ENCODE data around the gene RINT1.

Gene RINT1

GRCh38 chr7:105567024-105567423 is 35.0 kb downstream of the RINT1 start:
- Mint-ChIP-seq H3K9me3 (no peaks in the 10 kb centered on the region), H3K27me3 (no peaks in the 10 kb centered on the region), H3K36me3 (ENCODE audit: insufficient read depth) (peaks cover 46% of the 10 kb centered on the region), H3K27ac (ENCODE audit: low read depth) (no peak overlapping the region), H3K4me3 (no peak overlapping the region), H3K4me1 (no peaks in the 10 kb centered on the region)
- DNase-seq (ENCODE audit: low spot score in 2 of 2), result no peak
- no peak for ATAC-seq (replicated peaks; ENCODE audit: extremely low read depth, poor library complexity, severe bottlenecking)

GRCh38 chr7:105567821-105568220 is 35.8 kb downstream of the RINT1 start:
- Mint-ChIP-seq H3K4me1 (no peaks in the 10 kb centered on the region), H3K36me3 (ENCODE audit: insufficient read depth) (peaks cover 41% of the 10 kb centered on the region), H3K9me3 (no peaks in the 10 kb centered on the region), H3K27ac (ENCODE audit: low read depth) (peak overlapping the region; percentile 22), H3K4me3 (no peak overlapping the region), H3K27me3 (no peaks in the 10 kb centered on the region)
- DNase-seq (ENCODE audit: low spot score in 2 of 2) (no peak), ATAC-seq (replicated peaks; ENCODE audit: extremely low read depth, poor library complexity, severe bottlenecking) (no peak)

- no peak for DNase-seq (ENCODE audit: low spot score in 2 of 2)
- no peaks in the 10 kb centered on the region for H3K4me1 Mint-ChIP-seq
Observed at GRCh38 chr7:105571891-105572290, 39.9 kb downstream of the RINT1 start.

GRCh38 chr7:105577251-105577650 is 45.2 kb downstream of the RINT1 start:
- DNase-seq (ENCODE audit: low spot score in 2 of 2) (no peak), ATAC-seq (replicated peaks; ENCODE audit: extremely low read depth, poor library complexity, severe bottlenecking) (no peak)
- Mint-ChIP-seq H3K27ac (ENCODE audit: low read depth) (no peak overlapping the region), H3K4me1 (peaks cover 8% of the 10 kb centered on the region), H3K9me3 (no peaks in the 10 kb centered on the region), H3K27me3 (peaks cover 18% of the 10 kb centered on the region), H3K4me3 (no peak overlapping the region), H3K36me3 (ENCODE audit: insufficient read depth) (no peaks in the 10 kb centered on the region)

More at GRCh38 chr7:105571891-105572290, 39.9 kb downstream of the RINT1 start:
- no peaks in the 10 kb centered on the region for H3K27me3 Mint-ChIP-seq
- no peak overlapping the region for H3K4me3 Mint-ChIP-seq
- no peak for ATAC-seq (replicated peaks; ENCODE audit: extremely low read depth, poor library complexity, severe bottlenecking)
- no peaks in the 10 kb centered on the region for H3K9me3 Mint-ChIP-seq
- H3K27ac Mint-ChIP-seq (ENCODE audit: low read depth), result no peak overlapping the region
- peaks cover 18% of the 10 kb centered on the region for H3K36me3 Mint-ChIP-seq (ENCODE audit: insufficient read depth)

- Mint-ChIP-seq H3K9me3 (no peaks in the 10 kb centered on the region), H3K36me3 (ENCODE audit: insufficient read depth) (no peaks in the 10 kb centered on the region), H3K4me1 (peaks cover 8% of the 10 kb centered on the region), H3K27ac (ENCODE audit: low read depth) (no peak overlapping the region), H3K4me3 (no peak overlapping the region), H3K27me3 (peaks cover 21% of the 10 kb centered on the region)
- DNase-seq (ENCODE audit: low spot score in 2 of 2), result no peak
- ATAC-seq (replicated peaks; ENCODE audit: extremely low read depth, poor library complexity, severe bottlenecking), result no peak
Observed at GRCh38 chr7:105578496-105578895, 46.5 kb downstream of the RINT1 start.

GRCh38 chr7:105580022-105580740 is 48.2 kb downstream of the RINT1 start:
- no peaks in the 10 kb centered on the region for H3K36me3 Mint-ChIP-seq (ENCODE audit: insufficient read depth)
- DNase-seq (ENCODE audit: low spot score in 2 of 2) (no peak), ATAC-seq (replicated peaks; ENCODE audit: extremely low read depth, poor library complexity, severe bottlenecking) (no peak)
- peaks cover 8% of the 10 kb centered on the region for H3K4me1 Mint-ChIP-seq
- H3K9me3 Mint-ChIP-seq, result no peaks in the 10 kb centered on the region
- no peak overlapping the region for H3K4me3 Mint-ChIP-seq
- H3K27me3 Mint-ChIP-seq, result peaks cover 21% of the 10 kb centered on the region
- H3K27ac Mint-ChIP-seq (ENCODE audit: low read depth), result no peak overlapping the region

- ATAC-seq (replicated peaks; ENCODE audit: extremely low read depth, poor library complexity, severe bottlenecking) (peak; percentile 46), DNase-seq (ENCODE audit: low spot score in 2 of 2) (no peak)
- Mint-ChIP-seq H3K27ac (ENCODE audit: low read depth) (no peak within 1 kb of the TSS), H3K36me3 (ENCODE audit: insufficient read depth) (no peaks in the 10 kb centered on the region), H3K4me1 (peaks cover 8% of the 10 kb centered on the region), H3K9me3 (no peaks in the 10 kb centered on the region), H3K4me3 (peak within 1 kb of the TSS; percentile 54), H3K27me3 (peaks cover 21% of the 10 kb centered on the region)
Observed at GRCh38 chr7:105581066-105581811, 49.2 kb downstream of the RINT1 start, which contains the start of gene EFCAB10. Gene EFCAB10 (minus strand): TSS chr7:105581493. CDS start chr7:105581463, 30 bp downstream.

GRCh38 chr7:105583061-105583460 is 51.1 kb downstream of the RINT1 start:
- ATAC-seq (replicated peaks; ENCODE audit: extremely low read depth, poor library complexity, severe bottlenecking) (no peak), DNase-seq (ENCODE audit: low spot score in 2 of 2) (no peak)
- peaks cover 21% of the 10 kb centered on the region for H3K27me3 Mint-ChIP-seq
- H3K36me3 Mint-ChIP-seq (ENCODE audit: insufficient read depth), result no peaks in the 10 kb centered on the region
- H3K4me1 Mint-ChIP-seq, result peaks cover 8% of the 10 kb centered on the region
- H3K4me3 Mint-ChIP-seq, result no peak overlapping the region
- no peaks in the 10 kb centered on the region for H3K9me3 Mint-ChIP-seq
- H3K27ac Mint-ChIP-seq (ENCODE audit: low read depth), result no peak overlapping the region

GRCh38 chr7:105584165-105584564 is 52.2 kb downstream of the RINT1 start:
- Mint-ChIP-seq H3K27me3 (peaks cover 21% of the 10 kb centered on the region), H3K4me3 (no peak overlapping the region), H3K27ac (ENCODE audit: low read depth) (no peak overlapping the region), H3K9me3 (no peaks in the 10 kb centered on the region), H3K36me3 (ENCODE audit: insufficient read depth) (no peaks in the 10 kb centered on the region), H3K4me1 (peaks cover 9% of the 10 kb centered on the region)
- ATAC-seq (replicated peaks; ENCODE audit: extremely low read depth, poor library complexity, severe bottlenecking) (no peak), DNase-seq (ENCODE audit: low spot score in 2 of 2) (no peak)

GRCh38 chr7:105585850-105586500 is 54.0 kb downstream of the RINT1 start:
- peaks cover 16% of the 10 kb centered on the region for H3K27me3 Mint-ChIP-seq
- peaks cover 11% of the 10 kb centered on the region for H3K4me1 Mint-ChIP-seq
- H3K36me3 Mint-ChIP-seq (ENCODE audit: insufficient read depth), result no peaks in the 10 kb centered on the region
- no peak overlapping the region for H3K27ac Mint-ChIP-seq (ENCODE audit: low read depth)
- no peak overlapping the region for H3K4me3 Mint-ChIP-seq
- ATAC-seq (replicated peaks; ENCODE audit: extremely low read depth, poor library complexity, severe bottlenecking) (no peak), DNase-seq (ENCODE audit: low spot score in 2 of 2) (no peak)
- no peaks in the 10 kb centered on the region for H3K9me3 Mint-ChIP-seq

- DNase-seq (ENCODE audit: low spot score in 2 of 2) (no peak), ATAC-seq (replicated peaks; ENCODE audit: extremely low read depth, poor library complexity, severe bottlenecking) (no peak)
- Mint-ChIP-seq H3K27me3 (no peaks in the 10 kb centered on the region), H3K4me3 (no peak overlapping the region), H3K36me3 (ENCODE audit: insufficient read depth) (no peaks in the 10 kb centered on the region), H3K27ac (ENCODE audit: low read depth) (no peak overlapping the region), H3K4me1 (peaks cover 6% of the 10 kb centered on the region), H3K9me3 (no peaks in the 10 kb centered on the region)
Observed at GRCh38 chr7:105587909-105588635, 56.1 kb downstream of the RINT1 start.

GRCh38 chr7:105589356-105590077 is 57.5 kb downstream of the RINT1 start:
- ATAC-seq (replicated peaks; ENCODE audit: extremely low read depth, poor library complexity, severe bottlenecking), result peak; percentile 93
- DNase-seq (ENCODE audit: low spot score in 2 of 2), result peak in 1 of 2 donors; percentile 30
- Mint-ChIP-seq H3K4me3 (no peak overlapping the region), H3K9me3 (no peaks in the 10 kb centered on the region), H3K27me3 (no peaks in the 10 kb centered on the region), H3K36me3 (ENCODE audit: insufficient read depth) (no peaks in the 10 kb centered on the region), H3K27ac (ENCODE audit: low read depth) (no peak overlapping the region), H3K4me1 (peaks cover 6% of the 10 kb centered on the region)

All from central memory CD8-positive, alpha-beta T cell (primary cell).